ENCODE data around the gene PNLIPRP2.

The PNLIPRP2 gene

GRCh38 chr10:116686632-116687031, 65.9 kb downstream of the PNLIPRP2 start:
- DNase-seq, result no peak

DNA sequence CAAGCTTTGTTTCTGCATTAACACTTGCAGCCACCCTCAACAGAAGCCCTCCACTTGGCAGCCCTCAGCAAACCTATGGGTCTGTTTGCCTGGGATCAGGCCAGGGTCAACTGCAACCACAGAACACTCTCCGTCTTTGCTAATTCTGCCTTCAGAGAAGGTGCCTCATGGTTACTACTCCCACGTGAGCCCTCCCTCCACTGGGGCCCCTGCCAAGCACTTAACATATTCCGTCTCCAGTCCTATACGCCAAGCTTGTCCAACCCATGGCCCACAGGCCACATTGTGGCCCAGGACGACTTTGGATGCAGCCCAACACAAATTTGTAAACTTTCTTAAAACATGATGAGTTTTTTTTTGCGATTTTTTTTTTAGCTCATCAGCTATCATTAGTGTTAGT, 66.9 kb downstream of the PNLIPRP2 start:
- DNase-seq, result no peak

GRCh38 chr10:116688241-116688711, 67.5 kb downstream of the PNLIPRP2 start:
- DNase-seq, result peak in 1 of 4 experiments; percentile 5

DNA sequence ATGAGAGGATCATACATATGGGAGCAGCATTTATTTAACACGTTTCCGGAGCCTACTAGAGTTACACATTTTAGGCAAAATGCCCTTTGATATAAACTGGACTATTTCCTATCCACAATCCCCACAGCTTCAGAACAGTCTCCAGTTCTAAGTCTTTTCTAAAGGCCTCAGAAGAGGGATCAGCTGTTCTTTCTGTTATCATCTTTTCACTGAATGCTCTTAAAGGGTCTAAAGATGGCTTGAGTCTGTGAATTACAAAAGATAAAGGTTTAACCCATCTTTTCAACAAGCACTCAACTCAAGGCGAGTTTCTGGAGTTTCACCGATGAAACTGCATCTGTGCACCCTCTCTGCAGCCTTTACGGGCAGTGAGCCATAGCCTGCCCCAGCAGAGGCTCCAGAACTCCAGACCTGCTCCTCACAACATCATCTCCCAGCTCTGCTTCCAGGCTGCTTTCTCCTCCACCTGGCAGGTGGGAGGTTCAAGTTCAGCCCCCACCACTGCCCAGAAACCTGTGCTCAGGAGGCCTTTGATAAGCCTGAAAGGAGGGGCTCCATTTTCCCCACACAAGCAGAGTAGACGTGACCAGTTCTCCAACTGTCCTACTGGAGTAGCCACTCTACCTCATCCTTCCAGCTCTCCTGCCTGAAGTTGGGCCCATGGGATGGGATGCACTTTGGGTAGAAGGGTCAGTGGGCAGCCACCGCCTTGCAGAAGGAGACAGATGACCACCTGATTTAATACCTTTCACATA, 68.2 kb downstream of the PNLIPRP2 start:
- no peak for DNase-seq

- no peak for DNase-seq
Measured at GRCh38 chr10:116689744-116690143, 69.0 kb downstream of the PNLIPRP2 start.

DNA sequence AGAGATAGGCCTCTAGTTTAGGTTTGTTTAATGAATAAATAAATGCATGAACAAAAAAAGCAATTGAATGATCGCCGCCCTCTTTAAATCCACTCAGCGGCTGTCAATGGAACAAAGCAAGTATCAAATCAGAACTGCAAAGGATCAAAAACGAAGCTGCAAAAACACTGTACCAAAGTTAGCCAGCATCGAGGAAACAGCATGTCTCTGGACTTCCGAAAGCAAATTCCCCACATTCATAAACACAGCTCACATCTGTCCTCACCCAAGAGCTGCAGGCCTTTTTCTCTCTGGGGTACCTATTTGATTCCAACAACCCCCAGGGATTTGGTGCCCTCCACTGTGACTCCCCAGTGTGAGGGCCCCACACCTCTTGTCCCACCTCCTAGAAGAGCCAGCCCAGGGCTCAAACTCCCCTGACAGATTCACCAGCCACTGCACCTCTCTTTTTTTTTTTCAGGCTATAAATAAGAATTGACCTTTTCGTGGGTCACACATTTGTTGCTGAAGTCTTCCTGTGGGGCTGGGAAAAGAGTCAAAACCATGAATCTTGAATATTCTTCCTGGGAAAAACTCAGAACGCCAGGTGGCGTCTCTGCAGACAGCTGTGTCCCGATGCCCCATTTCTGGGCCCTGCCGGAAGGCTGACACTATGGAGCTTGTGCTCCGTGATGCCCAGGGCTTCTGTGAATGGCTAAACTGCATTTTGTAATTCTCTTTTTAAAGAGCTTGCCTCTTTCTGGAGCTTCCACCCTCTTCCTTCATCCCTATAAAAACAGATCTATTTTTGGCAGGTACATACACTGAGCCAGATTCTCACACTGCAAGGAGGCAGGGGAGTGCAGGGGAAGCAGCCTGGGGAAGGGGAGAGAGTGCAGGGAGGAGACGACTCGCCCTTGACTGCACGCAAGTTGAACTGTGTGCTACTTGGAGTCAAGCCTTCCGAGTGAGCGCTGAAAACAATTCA, 69.9 kb downstream of the PNLIPRP2 start:
- DNase-seq, result no peak

DNA sequence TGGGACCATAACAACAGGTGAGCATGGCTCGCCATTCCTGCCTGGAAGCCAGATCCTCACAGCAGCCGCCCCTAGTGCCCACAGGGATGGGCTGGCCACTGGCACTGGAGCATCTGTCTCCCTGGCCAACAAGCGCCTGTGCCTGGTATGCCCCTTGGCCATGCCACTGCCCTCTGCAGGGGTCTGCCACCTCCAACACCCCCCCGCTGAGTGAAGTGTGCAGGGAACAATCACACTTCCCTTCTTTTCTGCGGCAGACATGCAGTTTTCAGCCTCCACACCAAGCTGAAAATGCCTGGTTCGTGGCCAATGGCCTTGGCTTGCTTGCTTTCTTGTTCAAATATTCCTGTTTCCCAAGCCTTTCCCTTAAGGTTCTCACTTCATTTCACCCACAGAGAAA, 70.9 kb downstream of the PNLIPRP2 start:
- no peak for DNase-seq

DNA sequence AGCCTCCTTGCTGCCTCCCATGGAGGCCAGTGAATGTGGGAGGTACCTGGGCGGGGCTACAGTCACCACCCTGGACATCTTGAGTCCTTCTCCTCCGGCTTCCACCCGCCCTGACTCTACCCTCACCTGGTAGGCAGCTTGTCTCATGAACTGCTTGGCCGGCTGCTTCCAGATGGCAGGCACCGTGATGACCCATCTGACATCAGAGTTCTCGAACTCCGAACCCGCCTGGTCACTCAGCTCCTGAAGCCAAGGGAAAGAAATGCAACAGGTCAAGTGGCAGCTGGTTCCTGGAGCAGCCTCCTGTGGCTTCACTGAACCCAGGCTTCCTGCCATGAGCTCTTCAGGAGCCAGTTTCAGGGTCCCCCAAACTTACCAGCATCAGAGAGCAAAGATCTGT, 71.5 kb downstream of the PNLIPRP2 start:
- DNase-seq, result no peak

DNA sequence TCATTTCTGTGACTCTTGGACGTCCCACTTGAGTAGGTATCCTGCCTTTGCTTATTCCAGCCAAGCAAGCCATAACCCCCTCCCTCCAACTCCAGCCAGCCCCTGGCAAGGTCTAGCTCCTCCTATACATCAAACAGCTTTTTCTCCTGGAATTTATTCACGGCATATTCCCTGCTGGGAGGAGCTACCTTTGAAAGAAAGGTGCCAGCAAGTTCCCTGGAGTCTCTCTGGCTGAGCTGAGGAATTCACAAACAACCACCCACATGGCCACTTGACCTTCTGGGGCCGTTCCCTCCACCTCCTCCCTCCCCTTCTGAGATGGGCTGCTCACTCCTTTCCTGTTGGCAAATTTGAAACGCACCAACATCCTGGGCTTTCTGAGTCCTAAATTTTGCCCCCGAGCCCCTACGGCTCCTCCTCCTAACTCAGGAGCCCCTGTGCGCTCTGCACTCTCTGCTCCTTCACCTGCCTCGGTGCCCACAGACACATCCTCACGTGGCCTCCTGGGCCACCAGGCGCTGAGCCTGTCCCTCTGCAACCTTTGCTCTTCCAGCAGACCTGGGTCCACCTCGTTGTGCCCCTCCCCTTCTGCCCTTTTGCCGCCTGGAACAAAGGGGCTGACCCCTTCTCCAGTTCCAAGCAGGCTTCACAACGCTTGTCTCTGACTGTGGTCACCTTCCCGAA, 73.6 kb downstream of the PNLIPRP2 start:
- DNase-seq, result no peak
